Measurements from ENCODE around the gene TMEM200A. TPM values are rescaled to one million over a fixed set of nuclear protein-coding genes. Genes with fewer than 3 reads are reported as not detected.

The TMEM200A gene
- total and polyA plus RNA-seq, 2 of the 8 experiments (the other 6 are each of a cell fraction or from before 2014, with no cell fraction given): 6.2 to 13.9 TPM

DNA sequence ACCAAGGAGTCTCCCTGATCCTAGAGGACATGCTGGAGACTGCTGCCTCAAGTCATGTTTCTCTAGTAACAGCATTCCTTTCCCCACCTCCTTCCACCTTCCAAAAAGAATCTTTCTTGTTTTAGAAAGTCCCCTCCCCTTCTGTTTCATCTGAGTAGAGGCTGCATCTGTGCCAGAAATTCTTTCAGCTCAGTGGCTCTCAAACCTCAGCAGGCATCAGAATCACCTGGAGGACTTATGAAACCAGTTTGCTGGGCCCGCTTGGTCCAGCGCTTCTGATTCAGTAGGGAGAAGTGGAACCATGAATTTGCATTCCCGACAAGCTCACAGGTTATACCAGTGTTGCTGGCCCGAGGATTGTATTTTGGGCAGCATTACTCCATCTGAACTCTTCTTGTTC lies 55.1 kb downstream of the TMEM200A start:
- Histone ChIP-seq H2BK20ac (ENCODE audit: low read length) (no peak overlapping the region), H2BK5ac (ENCODE audit: low read depth, low read length) (no peak overlapping the region), H3K4me3 (ENCODE audit: extremely low read depth in 1 of 4, insufficient read depth in 2 of 4, low read depth in 3 of 4, low read length in 4 of 4) (no peak overlapping the region), H2BK120ac (replicated peaks; ENCODE audit: low read depth, low read length) (no peak overlapping the region), H3K23ac (ENCODE audit: insufficient read length) (no peak overlapping the region), H2AFZ (ENCODE audit: low read length) (no peak overlapping the region), H2BK15ac (ENCODE audit: low read length) (no peak overlapping the region), H3K27ac (ENCODE audit: low read depth, low read length) (no peak overlapping the region), H3K4ac (replicated peaks; ENCODE audit: insufficient read length, low read depth, low read length) (no peak overlapping the region), H3K79me1 (ENCODE audit: low read depth, low read length) (no peaks in the 10 kb centered on the region), H3K18ac (ENCODE audit: extremely low read depth, low read length) (no peak overlapping the region), H3K9me3 (ENCODE audit: insufficient read depth in 2 of 2, low read depth in 1 of 2, low read length in 1 of 2) (no peaks in the 10 kb centered on the region), H3K56ac (replicated peaks; ENCODE audit: insufficient read length, low read depth, low read length) (no peak overlapping the region), H4K20me1 (replicated peaks in 1 of 2; ENCODE audit: control insufficient read depth in 1 of 2, insufficient read depth in 2 of 2, low read length in 2 of 2) (no peaks in the 10 kb centered on the region), H4K5ac (ENCODE audit: insufficient read length, low read depth, low read length) (no peak overlapping the region), H2AK5ac (ENCODE audit: low read depth, low read length) (no peak overlapping the region), H3K27me3 (replicated peaks in 1 of 4; ENCODE audit: control insufficient read depth in 3 of 4, extremely low read depth in 1 of 4, insufficient read depth in 3 of 4, low read length in 3 of 4) (no peaks in the 10 kb centered on the region), H3K14ac (ENCODE audit: insufficient read length) (no peak overlapping the region), H3K23me2 (ENCODE audit: low read depth, low read length) (no peaks in the 10 kb centered on the region), H4K91ac (replicated peaks; ENCODE audit: insufficient read length, low read length) (no peak overlapping the region), H3K9ac (replicated peaks in 1 of 4; ENCODE audit: extremely low read depth in 1 of 4, low read depth in 3 of 4, low read length in 3 of 4) (no peak overlapping the region), H3K36me3 (ENCODE audit: control insufficient read depth in 2 of 4, insufficient read depth in 4 of 4, low read length in 3 of 4) (no peaks in the 10 kb centered on the region), H3K4me1 (replicated peaks in 1 of 4; ENCODE audit: control insufficient read depth in 3 of 4, insufficient read depth in 4 of 4, low read length in 3 of 4) (peaks cover 0 to 5% (median 1%) of the 10 kb centered on the region in 4 experiments; a peak in 2 of 7 replicates), H3K79me2 (ENCODE audit: control insufficient read depth in 1 of 2, insufficient read depth in 2 of 2, low read length in 2 of 2) (no peaks in the 10 kb centered on the region), H3K4me2 (ENCODE audit: insufficient read depth in 1 of 2, low read depth in 2 of 2, low read length in 2 of 2) (no peak overlapping the region), H2BK12ac (ENCODE audit: low read depth, low read length) (no peak overlapping the region), H4K8ac (ENCODE audit: extremely low read depth, insufficient read depth, low read length) (no peak overlapping the region)
- WGBS, 2 experiments (ENCODE audit: extremely low coverage in 1 of 2, insufficient coverage in 1 of 2, insufficient read length in 1 of 2, insufficient replicate concordance in 2 of 2, low coverage in 1 of 2, low lambda C conversion rate in 2 of 2, missing lambda C conversion rate in 1 of 2): 95% methylated on average over 4 of the region's 4 CpGs; no CpG with 5 or more reads in 1 of the 2 experiments
- ChIA-PET CTCF (ENCODE audit: partially characterized antibody) (no interaction called here), POLR2A (ENCODE audit: partially characterized antibody) (no interaction called here)
- FAIRE-seq (no peak), DNase-seq (ENCODE audit: low read depth in 1 of 2, low spot score in 2 of 2) (no peak)
- TF ChIP-seq, protein P1, sequence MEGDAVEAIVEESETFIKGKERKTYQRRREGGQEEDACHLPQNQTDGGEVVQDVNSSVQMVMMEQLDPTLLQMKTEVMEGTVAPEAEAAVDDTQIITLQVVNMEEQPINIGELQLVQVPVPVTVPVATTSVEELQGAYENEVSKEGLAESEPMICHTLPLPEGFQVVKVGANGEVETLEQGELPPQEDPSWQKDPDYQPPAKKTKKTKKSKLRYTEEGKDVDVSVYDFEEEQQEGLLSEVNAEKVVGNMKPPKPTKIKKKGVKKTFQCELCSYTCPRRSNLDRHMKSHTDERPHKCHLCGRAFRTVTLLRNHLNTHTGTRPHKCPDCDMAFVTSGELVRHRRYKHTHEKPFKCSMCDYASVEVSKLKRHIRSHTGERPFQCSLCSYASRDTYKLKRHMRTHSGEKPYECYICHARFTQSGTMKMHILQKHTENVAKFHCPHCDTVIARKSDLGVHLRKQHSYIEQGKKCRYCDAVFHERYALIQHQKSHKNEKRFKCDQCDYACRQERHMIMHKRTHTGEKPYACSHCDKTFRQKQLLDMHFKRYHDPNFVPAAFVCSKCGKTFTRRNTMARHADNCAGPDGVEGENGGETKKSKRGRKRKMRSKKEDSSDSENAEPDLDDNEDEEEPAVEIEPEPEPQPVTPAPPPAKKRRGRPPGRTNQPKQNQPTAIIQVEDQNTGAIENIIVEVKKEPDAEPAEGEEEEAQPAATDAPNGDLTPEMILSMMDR (IDR thresholded peaks at IDR 0.05; ENCODE audit: control extremely low read depth in 1 of 3, insufficient read depth in 1 of 3, low read depth in 1 of 3, low read length in 3 of 3): no peak
- no peak for TF ChIP-seq ZNF274 (IDR thresholded peaks at IDR 0.05; ENCODE audit: borderline replicate concordance, extremely low read depth, low read length)
- TF ChIP-seq RAD21 (IDR thresholded peaks at IDR 0.05 in 1 of 2, conservative IDR thresholded peaks at IDR 0.05 in 1 of 2; ENCODE audit: low read depth in 2 of 2, low read length in 2 of 2): no peak
- no peak for TF ChIP-seq SIN3A (conservative IDR thresholded peaks at IDR 0.05 in 1 of 2, IDR thresholded peaks at IDR 0.05 in 1 of 2; ENCODE audit: low read depth in 1 of 2, low read length in 2 of 2)
- TF ChIP-seq PHF8 (conservative IDR thresholded peaks at IDR 0.05; ENCODE audit: low read depth, low read length): no peak
